ENCODE results near the gene GLRX3. TPM values are rescaled to one million over a fixed set of nuclear protein-coding genes. Genes with fewer than 3 reads are reported as not detected.

GLRX3 gene
- total and polyA plus RNA-seq, 2 experiments from 2014 or later, result 141 to 201 TPM

- no peak overlapping the region for H3K4me3 Mint-ChIP-seq
Measured at GRCh38 chr10:130201043-130201380, 64.8 kb downstream of the GLRX3 start.

More at GRCh38 chr10:130201043-130201380, 64.8 kb downstream of the GLRX3 start:
- H2AFZ ChIP-seq, result no peak overlapping the region
- H3K4me2 ChIP-seq, result no peak overlapping the region
- H3K4me1 ChIP-seq (ENCODE audit: insufficient read depth), result no peaks in the 10 kb centered on the region
- no peaks in the 10 kb centered on the region for H4K20me1 ChIP-seq (replicated peaks; ENCODE audit: insufficient read depth)
- Mint-ChIP-seq H3K27me3 (ENCODE audit: insufficient read depth, low read depth, poor library complexity) (peaks cover 17% of the 10 kb centered on the region), H3K9me3 (peaks cover 67% of the 10 kb centered on the region), H3K36me3 (ENCODE audit: low read depth) (peaks cover 12% of the 10 kb centered on the region; the same call in 2 of the 3 replicates), H3K4me1 (no peaks in the 10 kb centered on the region), H3K27ac (no peak overlapping the region)
- ATAC-seq (no peak), DNase-seq (ENCODE audit: low spot score) (no peak)
- TF ChIP-seq CREB1 (CRISPR knock-in tag; IDR thresholded peaks at IDR 0.05; ENCODE audit: low read depth) (no peak), EZH2 (IDR thresholded peaks at IDR 0.05; ENCODE audit: low read depth, unreplicated experiment) (no peak), CTCF (conservative IDR thresholded peaks at IDR 0.05; ENCODE audit: low read depth in 2 of 2) (no peak), ZNF462 (CRISPR knock-in tag; IDR thresholded peaks at IDR 0.05) (no peak), NANOG (IDR thresholded peaks at IDR 0.05; ENCODE audit: borderline replicate concordance) (no peak)
- no peaks in the 10 kb centered on the region for H3K27me3 ChIP-seq (ENCODE audit: insufficient read depth)
- no peak overlapping the region for H3K4me3 ChIP-seq
- no peaks in the 10 kb centered on the region for H3K79me2 ChIP-seq (replicated peaks; ENCODE audit: insufficient read depth)
- no peaks in the 10 kb centered on the region for H3K9me2 ChIP-seq (ENCODE audit: insufficient read depth)
- no peak overlapping the region for H3K27ac ChIP-seq (ENCODE audit: low read depth)
- H3F3A ChIP-seq (replicated peaks; ENCODE audit: low read depth), result no peaks in the 10 kb centered on the region
- 0 out of 2 replicates have a peak, but pooled peaks cover 3% of the 10 kb centered on the region for H3K36me3 ChIP-seq (ENCODE audit: insufficient read depth)
